Stimulated activated CD4-positive, alpha-beta T cell treated with anti-CD3 and anti-CD28 coated beads, TNF-alpha, amount 100 ng/mL, for 4 hours (primary cell): Measurements from ENCODE around the gene AIMP2.
"Not testable (repeated sequence)": the region's sequence is repeated elsewhere in the genome, so short reads cannot be mapped to it uniquely, and the experiment has no call there.

Source experiments
- DNase-seq, 3 experiments: peaks; one replicate each; pipeline ENCODE4 v3.0.0-alpha.2; 2020; ENCODE audit warnings: low read depth in 3 of 3

AIMP2 gene

DNA sequence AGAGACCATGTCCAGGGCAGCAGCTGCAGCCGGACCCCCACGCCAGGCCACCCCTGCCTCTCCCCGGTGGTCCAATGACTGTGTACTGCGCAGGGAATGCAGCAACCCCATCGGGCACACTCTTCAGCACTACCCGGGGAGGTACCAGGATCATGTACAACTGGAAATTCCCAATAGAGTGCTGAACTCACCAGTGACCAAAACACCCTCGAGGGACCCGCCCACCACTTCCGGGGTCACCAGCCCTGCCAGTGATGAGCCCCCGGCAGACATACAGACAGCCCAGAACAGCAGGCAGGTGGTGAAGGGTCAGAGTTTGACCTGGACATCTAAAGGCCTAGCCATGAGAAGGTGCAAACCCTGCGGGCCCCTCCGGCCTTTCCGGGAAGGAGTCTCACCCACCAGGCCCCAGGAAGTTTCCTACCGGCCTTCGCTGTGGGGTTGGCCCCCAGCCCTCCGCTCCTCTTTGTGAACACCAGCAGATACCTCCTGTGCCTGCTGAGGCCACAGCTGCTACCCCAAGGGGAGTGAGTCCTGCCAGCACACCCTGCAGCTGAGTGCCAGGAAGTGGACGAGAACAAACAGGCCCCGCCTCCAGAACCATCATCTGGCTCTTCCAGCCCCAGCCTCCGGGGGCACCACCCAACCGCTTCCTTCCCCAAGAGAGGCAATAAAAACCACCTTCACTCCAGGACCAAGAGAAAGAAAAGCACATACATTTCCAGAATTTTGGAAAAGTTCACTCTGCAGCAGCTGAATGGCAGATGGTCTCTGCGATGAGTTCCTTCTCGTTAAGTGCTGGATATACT is 17.1 kb downstream of the AIMP2 start:
- DNase-seq, result peak; percentile 10 to 31 (median 30)

DNA sequence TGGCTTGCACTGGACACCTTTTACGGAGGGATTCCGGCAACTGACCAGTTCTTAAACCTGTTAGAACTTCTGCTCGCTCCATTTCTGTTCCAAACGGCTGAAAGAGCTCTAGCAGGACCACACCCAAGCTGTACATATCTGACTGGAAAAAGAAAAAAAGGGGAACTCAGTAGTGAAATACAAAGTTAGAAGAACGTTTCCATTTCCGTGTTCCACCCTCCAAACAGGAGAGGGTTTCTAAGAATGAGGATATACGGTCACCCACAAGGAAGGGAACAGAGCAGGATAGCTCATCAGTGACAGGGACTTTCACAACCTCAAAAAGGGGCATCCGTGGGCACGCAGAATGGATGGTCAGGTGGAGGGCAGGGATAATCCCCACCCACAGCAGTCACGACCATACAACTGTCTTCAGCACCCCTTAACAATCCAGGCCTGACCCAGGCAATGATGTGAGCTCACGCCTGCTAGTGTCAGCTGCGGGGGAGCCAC is 17.8 kb downstream of the AIMP2 start:
- no peak for DNase-seq

DNA sequence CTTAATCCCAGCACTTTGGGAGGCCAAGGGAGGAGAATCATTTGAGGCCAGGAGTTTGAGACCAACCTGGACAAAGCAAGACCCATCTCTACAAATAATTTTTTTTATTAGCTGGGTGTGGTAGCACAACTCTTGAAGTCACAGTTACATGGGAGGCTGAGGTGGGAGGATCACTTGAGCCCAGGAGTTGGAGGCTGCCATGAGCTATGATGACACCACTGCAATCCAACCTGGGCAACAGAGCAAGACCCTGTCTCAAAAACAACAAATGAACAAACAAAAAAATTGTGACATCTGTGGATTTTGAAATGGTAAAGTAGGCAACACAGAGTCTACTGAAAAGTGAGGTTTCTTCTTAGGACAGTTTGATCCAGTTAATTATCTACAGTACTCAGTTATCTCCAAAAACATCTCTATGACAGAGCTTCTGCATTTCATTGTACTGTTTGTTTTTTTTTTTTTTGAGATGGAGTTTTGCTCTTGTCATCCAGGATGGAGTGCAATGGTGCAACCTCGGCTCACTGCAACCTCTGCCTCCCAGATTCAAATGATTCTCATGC is 18.8 kb downstream of the AIMP2 start:
- no peak for DNase-seq

DNA sequence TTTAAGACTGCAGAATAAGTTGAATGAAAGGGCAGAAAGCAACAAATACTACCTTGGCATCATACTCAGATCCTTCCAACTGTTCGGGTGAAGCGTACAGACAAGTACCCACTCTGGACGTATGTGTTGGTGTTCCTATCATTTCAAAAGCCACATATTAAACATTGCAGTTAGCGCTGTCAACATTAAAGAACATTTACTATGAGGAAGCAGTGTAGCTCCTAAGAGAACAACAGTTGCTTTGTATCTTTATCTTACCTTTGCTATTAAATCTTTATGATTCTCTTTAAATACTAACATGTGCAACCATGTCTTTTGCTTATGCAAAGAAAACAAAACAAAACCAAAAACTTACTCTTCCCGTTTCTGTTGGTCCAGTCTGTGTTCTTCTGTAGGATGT is 19.5 kb downstream of the AIMP2 start:
- DNase-seq, result no peak

DNA sequence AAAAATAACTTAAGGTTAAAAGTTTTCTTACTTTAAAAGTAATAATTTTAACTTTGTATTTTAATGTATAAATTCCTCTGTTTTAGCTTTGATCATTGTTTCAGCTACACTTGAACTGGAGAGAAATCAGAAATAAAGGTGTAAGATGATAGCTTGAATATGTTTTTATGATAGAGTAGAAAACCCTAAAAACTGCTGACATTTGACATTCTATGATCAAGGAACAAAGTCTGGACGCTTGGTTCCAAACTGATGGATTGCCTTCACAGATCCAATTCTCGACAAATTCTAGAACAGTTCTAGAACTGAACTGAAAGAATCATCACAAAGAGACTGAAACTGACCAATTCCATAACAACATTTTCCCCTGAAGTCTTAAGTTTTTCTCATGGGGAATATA is 21.9 kb downstream of the AIMP2 start, which contains the start of gene ANKRD61:
Gene ANKRD61, plus strand, starts transcription at position 389 of the 400 bp plus-strand sequence. Its CDS starts 0 bp downstream, at position 389.
- no peak for DNase-seq

DNA sequence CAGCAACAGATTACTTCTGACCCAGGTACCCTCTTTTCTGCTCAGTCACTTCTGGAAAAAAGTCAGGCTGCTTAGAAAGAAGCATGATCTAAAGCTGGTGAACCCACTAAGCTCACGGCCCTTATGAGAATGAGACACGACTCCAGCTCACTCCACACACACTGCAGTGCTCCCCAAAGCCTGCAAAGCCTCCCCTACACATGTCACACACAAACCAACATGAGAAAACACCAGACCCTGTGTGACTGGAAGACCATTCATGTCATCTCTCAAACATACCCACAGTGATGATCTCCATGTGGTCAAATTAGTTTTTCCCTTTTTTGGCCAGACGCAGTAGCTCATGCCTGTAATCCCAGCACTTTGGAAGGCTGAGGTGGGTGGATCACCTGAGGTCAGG is 22.5 kb downstream of the AIMP2 start:
- no peak for DNase-seq

DNA sequence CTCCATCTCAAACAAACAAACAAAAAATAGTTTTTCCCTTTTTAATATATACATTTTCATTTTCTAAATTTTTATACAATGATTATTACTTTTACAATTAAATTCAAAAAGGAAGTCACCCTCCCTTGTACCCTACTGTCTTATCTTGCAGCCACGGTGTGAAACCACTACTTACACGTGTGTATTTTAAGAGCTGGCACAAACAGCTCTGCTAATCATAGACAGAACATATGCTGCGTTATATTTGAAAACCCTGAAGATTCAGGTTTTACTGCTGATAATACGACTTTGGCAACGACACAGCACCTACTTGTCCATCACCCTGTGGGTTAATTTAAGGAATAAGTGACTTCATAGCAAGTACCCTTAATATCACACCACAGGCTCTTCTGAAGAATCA is 23.1 kb downstream of the AIMP2 start:
- DNase-seq, result no peak

DNA sequence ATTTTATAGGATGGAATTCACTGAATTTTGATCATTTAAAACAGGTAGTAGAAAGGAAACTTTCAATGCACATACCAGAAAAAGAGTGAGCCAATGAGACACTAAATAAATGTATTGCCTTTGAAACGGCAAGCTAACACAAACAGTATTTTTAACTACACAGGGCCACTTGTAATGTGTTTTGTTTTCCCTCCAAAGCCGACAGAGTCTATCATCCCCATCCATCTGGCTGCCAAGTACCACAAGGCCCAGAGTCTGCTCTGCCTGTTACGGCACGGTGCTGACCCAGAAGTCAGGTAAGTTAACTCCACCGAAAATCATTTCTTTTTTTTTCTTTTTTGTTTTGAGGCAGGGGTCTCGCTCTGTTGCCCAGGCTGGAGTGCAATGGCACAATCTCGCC is 23.6 kb downstream of the AIMP2 start:
- no peak for DNase-seq

DNA sequence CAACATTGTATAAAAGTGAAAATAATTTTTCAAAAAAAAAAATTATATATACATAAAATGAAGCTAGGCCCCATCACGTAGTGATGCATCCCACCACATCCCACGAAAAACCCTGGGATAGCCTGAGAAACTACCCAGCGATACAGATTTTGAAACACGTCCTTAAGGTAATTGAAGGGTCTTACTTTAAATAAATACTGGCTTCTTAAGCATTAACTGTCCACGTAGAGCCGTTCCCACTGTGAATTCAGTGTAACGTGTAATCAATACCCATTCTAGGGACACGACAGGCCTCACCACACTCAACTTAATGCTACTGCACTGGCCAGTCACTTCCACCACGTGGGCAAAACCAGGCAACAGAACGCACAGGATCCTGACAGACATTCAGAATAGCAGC is 26.1 kb downstream of the AIMP2 start:
- DNase-seq, result no peak

DNA sequence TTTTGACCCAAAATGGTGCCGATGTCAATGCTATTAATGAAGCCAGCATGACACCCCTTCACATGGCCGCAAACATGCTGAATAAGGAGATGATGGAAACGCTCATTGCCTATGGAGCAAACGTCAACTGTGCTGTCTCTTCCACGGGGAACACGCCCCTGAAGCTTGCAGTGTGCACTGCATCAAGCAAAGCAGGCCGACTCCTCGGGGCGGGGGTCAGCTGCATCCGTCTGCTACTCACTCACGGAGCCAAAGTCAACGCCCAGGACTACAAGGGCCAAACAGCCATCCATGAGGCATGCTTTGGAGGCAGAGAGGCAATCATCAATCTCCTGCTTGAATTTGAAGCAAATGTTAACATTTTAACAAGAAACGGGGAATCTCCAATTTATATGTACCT is 26.6 kb downstream of the AIMP2 start:
- DNase-seq, result no peak

DNA sequence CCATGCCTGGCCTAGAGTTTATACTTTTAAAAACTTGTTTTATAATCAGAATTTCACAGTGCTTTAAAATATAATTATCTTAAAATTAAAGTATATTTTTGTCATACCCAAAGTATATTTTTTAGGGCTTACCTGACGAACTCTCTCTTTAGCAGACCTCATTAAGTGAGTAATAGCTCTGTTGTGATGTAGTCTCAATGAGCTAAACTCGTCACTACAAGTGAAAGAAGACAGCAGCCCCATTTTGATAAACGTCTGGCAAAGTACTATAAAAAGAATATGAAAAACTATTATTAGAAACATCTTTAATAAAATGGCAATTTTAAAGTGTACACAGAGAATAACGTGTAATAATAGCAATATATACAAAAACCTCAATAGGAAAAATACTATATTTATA is 40.7 kb downstream of the AIMP2 start:
- no peak for DNase-seq

DNA sequence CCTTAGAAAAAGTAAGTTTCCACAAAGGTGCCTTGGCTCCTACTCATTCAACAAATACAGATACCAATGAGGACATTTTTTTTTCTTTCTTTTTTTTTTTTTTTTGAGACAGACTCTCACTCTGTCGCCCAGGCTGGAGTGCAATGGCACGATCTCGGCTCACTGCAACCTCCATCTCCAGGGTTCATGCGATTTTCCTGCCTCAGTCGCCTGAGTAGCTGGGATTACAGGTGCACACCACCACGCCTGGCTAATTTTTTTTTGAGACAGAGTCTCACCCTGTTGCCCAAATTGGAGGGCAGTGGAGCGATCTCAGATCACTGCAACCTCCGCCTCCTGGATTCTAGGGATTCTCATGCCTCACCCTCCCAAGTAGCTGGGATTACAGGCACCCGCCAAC is 42.1 kb downstream of the AIMP2 start:
- DNase-seq, result not testable (repeated sequence)

DNA sequence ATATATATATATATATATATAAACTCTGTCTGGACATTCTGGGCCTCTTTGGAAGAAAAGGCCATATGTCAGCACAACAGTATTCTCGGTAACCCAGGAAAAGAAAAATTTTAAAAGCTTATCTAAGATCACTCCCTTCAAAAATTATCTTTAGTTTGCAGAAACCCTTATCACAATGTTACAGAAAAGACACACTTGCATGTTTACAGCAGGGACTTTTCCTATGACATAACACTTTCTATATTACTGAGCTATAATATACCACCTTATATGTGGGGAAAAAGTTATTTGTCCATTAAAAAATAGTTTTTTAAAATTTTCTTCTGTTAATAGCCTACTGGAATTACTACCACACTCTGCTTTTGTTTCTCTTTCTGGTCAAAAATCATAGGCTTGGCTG is 47.5 kb downstream of the AIMP2 start:
- no peak for DNase-seq

DNA sequence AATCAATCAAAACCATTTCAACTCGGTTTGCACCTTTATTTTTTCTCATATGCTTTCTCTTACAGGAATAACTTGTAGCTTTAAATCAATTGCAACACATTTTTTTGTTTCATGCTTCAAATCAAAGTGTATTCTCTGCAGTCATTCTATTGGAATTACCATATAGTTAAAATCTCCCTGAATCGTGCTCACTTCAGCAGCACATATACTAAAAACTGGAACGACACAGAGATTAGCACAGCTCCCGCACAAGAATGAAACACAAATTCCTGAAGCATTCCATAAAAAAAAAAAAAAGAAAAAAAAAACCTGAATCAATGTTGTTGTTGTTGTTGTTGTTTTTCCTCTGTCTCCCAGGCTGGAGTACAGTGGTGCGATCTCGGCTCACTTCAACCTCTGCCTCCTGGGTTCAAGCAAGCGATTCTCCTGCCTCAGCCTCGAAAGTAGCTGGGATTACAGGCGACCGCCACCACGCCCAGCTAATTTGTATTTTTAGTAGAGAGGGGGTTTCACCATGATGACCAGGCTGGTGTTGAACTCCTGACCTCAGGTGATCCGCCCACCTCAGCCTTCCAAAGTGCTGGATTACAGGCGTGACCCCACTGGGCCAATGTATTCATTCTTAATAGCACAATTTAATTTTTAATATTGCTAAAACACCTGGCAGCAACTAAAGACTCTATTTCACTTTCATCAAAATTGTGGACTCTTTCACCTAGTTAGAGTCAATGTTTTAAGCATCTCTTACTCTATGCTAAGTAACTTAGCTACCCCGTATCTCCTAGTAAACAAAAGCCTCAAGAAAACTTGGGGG is 48.5 kb downstream of the AIMP2 start:
- no peak for DNase-seq

DNA sequence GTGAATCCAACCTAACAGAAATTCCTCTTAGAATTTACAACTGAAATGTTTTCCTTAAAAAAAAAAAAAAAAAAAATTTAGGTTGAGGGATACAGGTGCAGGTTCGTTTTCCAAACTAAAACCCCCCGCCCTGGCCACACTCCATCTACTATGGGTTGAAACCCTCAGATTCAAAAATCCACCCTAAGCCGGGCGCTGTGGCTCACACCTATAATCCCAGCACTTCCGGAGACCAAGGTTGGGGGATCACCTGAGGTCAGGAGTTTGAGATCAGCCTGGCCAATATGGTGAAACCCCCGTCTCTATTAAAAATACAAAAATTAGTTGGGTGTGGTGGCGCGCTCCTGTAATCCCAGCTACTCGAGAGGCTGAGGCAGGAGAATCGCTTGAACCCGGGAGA is 50.9 kb downstream of the AIMP2 start:
- not testable (repeated sequence) for DNase-seq

DNA sequence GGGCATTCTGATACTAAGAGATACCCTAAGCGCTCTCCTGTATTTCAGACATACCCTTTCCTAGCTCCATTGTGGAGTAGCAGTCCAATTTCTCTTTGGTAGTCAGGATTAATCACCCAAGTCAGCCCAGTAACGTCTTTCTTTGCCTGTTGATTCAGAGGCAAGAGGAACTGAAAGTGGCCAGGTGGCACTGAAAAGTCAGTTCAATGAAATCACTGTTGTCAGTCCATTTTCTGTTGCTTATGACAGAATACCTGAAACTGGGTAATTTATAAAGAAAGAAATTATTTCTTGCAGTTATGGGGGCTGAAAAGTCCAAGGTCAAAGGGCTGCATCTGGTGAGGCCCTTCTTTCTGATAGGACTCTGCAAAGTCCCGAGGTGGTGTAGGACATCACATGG is 62.3 kb downstream of the AIMP2 start:
- no peak for DNase-seq
